K562 (cell line): Measurements from ENCODE around the gene FTH1. TPM values are rescaled to one million over a fixed set of nuclear protein-coding genes. Genes with fewer than 3 reads are reported as not detected.

ENCODE experiments used
- BHLHE40 ChIP-seq: IDR thresholded peaks from 2 replicates; pipeline ENCODE4 v1.6.1; 2011; ENCODE audit warnings: low read length, improper control_type of control experiment
- CBX3 ChIP-seq, 2 experiments: IDR thresholded peaks; 1 replicate in 1 of 2; 2 replicates in 1 of 2; pipeline ENCODE4 v1.6.1; 2012; ENCODE audit warnings: inconsistent platforms in 2 of 2, low read length in 2 of 2, borderline replicate concordance in 1 of 2, control low read depth in 1 of 2
- EGR1 ChIP-seq: fragments of 450-650 bp; conservative IDR thresholded peaks from 2 replicates; pipeline ENCODE4 v1.6.1; 2017; ENCODE audit warnings: mild to moderate bottlenecking
- FOXA1 ChIP-seq: fragments of 450-650 bp; IDR thresholded peaks from 2 replicates; pipeline ENCODE4 v1.6.1; 2016; ENCODE audit warnings: mild to moderate bottlenecking, borderline replicate concordance
- FOXA3 ChIP-seq, 2 experiments: fragments of 450-650 bp in 1 of 2; sonication (generic) in 1 of 2; formaldehyde crosslinking; IDR thresholded peaks in 1 of 2; conservative IDR thresholded peaks in 1 of 2; 2 replicates each; pipeline versions ENCODE4 v1.4.0 to v1.8.0; 2020 to 2022; ENCODE audit warnings: mild to moderate bottlenecking in 2 of 2, missing genetic modification reagents in 1 of 2
- FOXK1 ChIP-seq: sonication (generic); formaldehyde crosslinking; IDR thresholded peaks from 2 replicates; pipeline ENCODE4 v1.8.0; 2022; ENCODE audit warnings: missing genetic modification reagents, mild to moderate bottlenecking, borderline replicate concordance
- FOXP1 ChIP-seq: sonication (generic); formaldehyde crosslinking; IDR thresholded peaks from 2 replicates; pipeline ENCODE4 v1.8.0; 2022; ENCODE audit warnings: mild to moderate bottlenecking, missing genetic modification reagents
- GATAD2B ChIP-seq: fragments of 450-650 bp; IDR thresholded peaks from 2 replicates; pipeline ENCODE4 v1.6.1; 2017; ENCODE audit warnings: mild to moderate bottlenecking, borderline replicate concordance
- MTA1 ChIP-seq: fragments of 450-650 bp; IDR thresholded peaks from 2 replicates; pipeline ENCODE4 v1.6.1; 2017; ENCODE audit warnings: borderline replicate concordance
- POLR2B ChIP-seq: fragments of 450-650 bp; IDR thresholded peaks from 2 replicates; pipeline ENCODE4 v1.6.1; 2018; ENCODE audit warnings: low read depth; ENCODE audit not compliant: partially characterized antibody
- SIN3B ChIP-seq: fragments of 450-650 bp; IDR thresholded peaks from 2 replicates; pipeline ENCODE4 v1.6.1; 2017; ENCODE audit warnings: low read depth, mild to moderate bottlenecking, moderate library complexity
- SPI1 ChIP-seq: IDR thresholded peaks from 2 replicates; pipeline ENCODE4 v1.6.1; 2011; ENCODE audit warnings: low read depth, low read length, control low read depth, borderline replicate concordance
- SREBF1 ChIP-seq: fragments of 150-350 bp; IDR thresholded peaks from 2 replicates; pipeline ENCODE4 v1.6.1; 2014; ENCODE audit warnings: antibody characterized with exemption, low read depth, low read length, borderline replicate concordance
- SRF ChIP-seq, 2 experiments: fragments of 250-450, 450-650 bp in 1 of 2; sonication (Bioruptor Pico) in 1 of 2; sonication (generic) in 1 of 2; formaldehyde crosslinking; IDR thresholded peaks; 2 replicates each; pipeline versions ENCODE4 v1.5.0 to v1.5.1; 2020 to 2022; ENCODE audit warnings: mild to moderate bottlenecking in 1 of 2, missing genetic modification reagents in 1 of 2
- TBL1XR1 ChIP-seq, 2 experiments: IDR thresholded peaks; 2 replicates each; pipeline ENCODE4 v1.6.1; 2012; ENCODE audit warnings: improper control_type of control experiment in 2 of 2, low read length in 2 of 2, mild to moderate bottlenecking in 1 of 2
- TFAM ChIP-seq: fragments of 250-450 bp; sonication (Bioruptor Pico); conservative IDR thresholded peaks from 2 replicates; pipeline ENCODE4 v1.5.0; 2021; ENCODE audit warnings: mild to moderate bottlenecking, moderate library complexity
- ZNF165 ChIP-seq: fragments of 250-450 bp; sonication (Bioruptor Pico); IDR thresholded peaks from 2 replicates; pipeline ENCODE4 v1.4.0; 2020; ENCODE audit warnings: borderline replicate concordance
- ZNF253 ChIP-seq: fragments of 250-450 bp; sonication (Bioruptor Pico); conservative IDR thresholded peaks from 2 replicates; pipeline ENCODE4 v1.6.1; 2021; ENCODE audit warnings: mild to moderate bottlenecking
- ZNF512 ChIP-seq: IDR thresholded peaks from 2 replicates; pipeline ENCODE4 v1.6.1; 2016; ENCODE audit warnings: missing genetic modification characterization, missing compliant biosample characterization
- polyA plus RNA-seq, 8 experiments: library from polyadenylated mRNA; depleted of rRNA in 4 of 8; stranded (reverse) in 5 of 8; unstranded in 3 of 8; fragments of >200 nt; fragmentation: Nextera tagmentation in 2 of 8; fragmentation: Illumina TruSeq in 1 of 8; extraction: Ambion mirVana in 2 of 8; extraction: Trizol in 1 of 8; gene quantifications; 2 replicates each; pipeline versions ENCODE4 v1.2.1 to v1.2.3, GENCODE V29; 2011 to 2014; ENCODE audit warnings: inconsistent platforms in 1 of 8, missing spikeins in 1 of 8
- total RNA-seq, 7 experiments: library from RNA; depleted of rRNA in 6 of 7; stranded (reverse); fragments of >200 nt in 6 of 7; fragmentation: Illumina TruSeq in 2 of 7; extraction: Trizol in 2 of 7; gene quantifications; 2 replicates each; pipeline versions ENCODE4 v1.2.1 to v1.2.3, GENCODE V29; 2011 to 2021; ENCODE audit warnings: low replicate concordance in 1 of 7
- TF ChIP-seq, protein P1 (sequence below): sonication (generic); formaldehyde crosslinking; IDR thresholded peaks from 2 replicates; pipeline ENCODE4 v1.8.1; 2023; ENCODE audit warnings: mild to moderate bottlenecking, missing genetic modification reagents
- TF ChIP-seq, protein P2 (sequence below): fragments of 450-650 bp; formaldehyde crosslinking; IDR thresholded peaks from 2 replicates; pipeline ENCODE4 v1.4.0; 2022; ENCODE audit warnings: mild to moderate bottlenecking, moderate library complexity
- TF ChIP-seq, protein P3 (sequence below): sonication (generic); formaldehyde crosslinking; IDR thresholded peaks from 2 replicates; pipeline ENCODE4 v1.8.0; 2022; ENCODE audit warnings: mild to moderate bottlenecking, missing genetic modification reagents

The FTH1 gene
- total and polyA plus RNA-seq, 9 of the 15 experiments (the other 6 are each of a cell fraction or from before 2014, with no cell fraction given): 370 to 3,146 (median 802) TPM

DNA sequence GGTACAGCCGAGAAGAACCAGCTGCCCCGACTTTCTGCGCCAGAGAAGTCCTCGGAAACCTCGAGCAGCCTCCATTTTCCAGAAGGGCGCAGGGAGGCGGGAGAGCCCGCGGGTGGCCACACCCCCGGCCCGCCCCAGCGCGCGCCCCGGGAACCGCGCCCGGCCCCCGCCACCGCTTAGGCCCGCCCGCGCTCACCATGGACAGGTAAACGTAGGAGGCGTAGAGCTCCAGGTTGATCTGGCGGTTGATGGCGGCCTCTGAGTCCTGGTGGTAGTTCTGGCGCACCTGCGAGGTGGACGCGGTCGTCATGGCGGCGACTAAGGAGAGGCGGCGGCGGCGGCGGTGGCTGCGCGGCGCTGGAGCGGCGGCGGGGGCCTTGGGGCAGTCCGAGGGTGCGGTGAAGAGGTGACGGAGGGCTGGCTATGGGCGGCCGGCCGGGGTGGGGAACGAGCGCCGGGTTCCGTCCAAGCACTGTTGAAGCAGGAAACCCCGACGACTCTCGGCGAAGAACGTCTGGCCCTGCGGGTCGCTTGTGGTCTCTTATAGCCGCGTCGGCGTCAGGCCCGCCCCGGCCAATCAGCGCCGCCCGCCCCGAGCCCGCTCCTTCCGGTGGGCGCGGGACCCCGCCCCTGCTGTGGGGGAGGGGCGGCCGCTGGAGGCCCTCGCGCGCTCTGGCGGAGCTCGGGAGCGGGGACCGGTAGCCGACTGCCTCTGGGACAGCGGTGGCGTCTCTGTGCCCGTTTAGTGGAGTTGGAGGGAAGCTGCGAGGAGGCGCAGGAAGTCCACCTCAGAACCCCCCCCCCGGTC is at the start of gene FTH1 (continued):
- TF ChIP-seq, protein P1, sequence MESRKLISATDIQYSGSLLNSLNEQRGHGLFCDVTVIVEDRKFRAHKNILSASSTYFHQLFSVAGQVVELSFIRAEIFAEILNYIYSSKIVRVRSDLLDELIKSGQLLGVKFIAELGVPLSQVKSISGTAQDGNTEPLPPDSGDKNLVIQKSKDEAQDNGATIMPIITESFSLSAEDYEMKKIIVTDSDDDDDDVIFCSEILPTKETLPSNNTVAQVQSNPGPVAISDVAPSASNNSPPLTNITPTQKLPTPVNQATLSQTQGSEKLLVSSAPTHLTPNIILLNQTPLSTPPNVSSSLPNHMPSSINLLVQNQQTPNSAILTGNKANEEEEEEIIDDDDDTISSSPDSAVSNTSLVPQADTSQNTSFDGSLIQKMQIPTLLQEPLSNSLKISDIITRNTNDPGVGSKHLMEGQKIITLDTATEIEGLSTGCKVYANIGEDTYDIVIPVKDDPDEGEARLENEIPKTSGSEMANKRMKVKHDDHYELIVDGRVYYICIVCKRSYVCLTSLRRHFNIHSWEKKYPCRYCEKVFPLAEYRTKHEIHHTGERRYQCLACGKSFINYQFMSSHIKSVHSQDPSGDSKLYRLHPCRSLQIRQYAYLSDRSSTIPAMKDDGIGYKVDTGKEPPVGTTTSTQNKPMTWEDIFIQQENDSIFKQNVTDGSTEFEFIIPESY (CRISPR knock-in tag): peak; percentile 65; the same call in 1 of the 2 replicates
- TF ChIP-seq ZNF165 (CRISPR knock-in tag): no peak
- TF ChIP-seq, protein P2, sequence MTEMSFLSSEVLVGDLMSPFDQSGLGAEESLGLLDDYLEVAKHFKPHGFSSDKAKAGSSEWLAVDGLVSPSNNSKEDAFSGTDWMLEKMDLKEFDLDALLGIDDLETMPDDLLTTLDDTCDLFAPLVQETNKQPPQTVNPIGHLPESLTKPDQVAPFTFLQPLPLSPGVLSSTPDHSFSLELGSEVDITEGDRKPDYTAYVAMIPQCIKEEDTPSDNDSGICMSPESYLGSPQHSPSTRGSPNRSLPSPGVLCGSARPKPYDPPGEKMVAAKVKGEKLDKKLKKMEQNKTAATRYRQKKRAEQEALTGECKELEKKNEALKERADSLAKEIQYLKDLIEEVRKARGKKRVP (CRISPR knock-in tag): no peak
- peak in 1 of 2 experiments; percentile 55; a peak in 1 of 4 replicates for TF ChIP-seq SRF (CRISPR knock-in tag; IDR thresholded peaks at IDR 0.05)
- TF ChIP-seq SIN3B: no peak
- TF ChIP-seq SREBF1: no peak
- TF ChIP-seq BHLHE40: no peak
- TF ChIP-seq FOXK1 (CRISPR knock-in tag): no peak
- TF ChIP-seq ZNF253 (CRISPR knock-in tag): no peak
- peak; percentile 98 for TF ChIP-seq POLR2B
- no peak for TF ChIP-seq FOXA1
- peak in 1 of 2 experiments; percentile 30; a peak in 2 of 4 replicates for TF ChIP-seq TBL1XR1 (IDR thresholded peaks at IDR 0.05; ENCODE audit: low read length in 2 of 2)
- TF ChIP-seq EGR1: no peak; the same call in 1 of the 2 replicates
- peak in 1 of 2 experiments; percentile 80; a peak in 1 of 4 replicates for TF ChIP-seq FOXA3 (CRISPR knock-in tag; conservative IDR thresholded peaks at IDR 0.05 in 1 of 2, IDR thresholded peaks at IDR 0.05 in 1 of 2)
- TF ChIP-seq ZNF512 (tag): no peak
- no peak for TF ChIP-seq SPI1
- TF ChIP-seq MTA1: no peak
- TF ChIP-seq TFAM: no peak
- TF ChIP-seq, protein P3, sequence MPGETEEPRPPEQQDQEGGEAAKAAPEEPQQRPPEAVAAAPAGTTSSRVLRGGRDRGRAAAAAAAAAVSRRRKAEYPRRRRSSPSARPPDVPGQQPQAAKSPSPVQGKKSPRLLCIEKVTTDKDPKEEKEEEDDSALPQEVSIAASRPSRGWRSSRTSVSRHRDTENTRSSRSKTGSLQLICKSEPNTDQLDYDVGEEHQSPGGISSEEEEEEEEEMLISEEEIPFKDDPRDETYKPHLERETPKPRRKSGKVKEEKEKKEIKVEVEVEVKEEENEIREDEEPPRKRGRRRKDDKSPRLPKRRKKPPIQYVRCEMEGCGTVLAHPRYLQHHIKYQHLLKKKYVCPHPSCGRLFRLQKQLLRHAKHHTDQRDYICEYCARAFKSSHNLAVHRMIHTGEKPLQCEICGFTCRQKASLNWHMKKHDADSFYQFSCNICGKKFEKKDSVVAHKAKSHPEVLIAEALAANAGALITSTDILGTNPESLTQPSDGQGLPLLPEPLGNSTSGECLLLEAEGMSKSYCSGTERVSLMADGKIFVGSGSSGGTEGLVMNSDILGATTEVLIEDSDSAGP (CRISPR knock-in tag): no peak
- TF ChIP-seq GATAD2B: peak; percentile 75
- TF ChIP-seq FOXP1: no peak; the same call in 1 of the 2 replicates
- no peak for TF ChIP-seq CBX3 (IDR thresholded peaks at IDR 0.05; ENCODE audit: borderline replicate concordance in 1 of 2, low read length in 2 of 2)
